ENCODE results near the gene FBXO2. TPM values are rescaled to one million over a fixed set of nuclear protein-coding genes. Genes with fewer than 3 reads are reported as not detected.
"Not testable (repeated sequence)": the region's sequence is repeated elsewhere in the genome, so short reads cannot be mapped to it uniquely, and the experiment has no call there.

The FBXO2 gene
- total RNA-seq, 4 donors from 2014 or later: 4.7 to 12.5 (median 6.8) TPM

GRCh38 chr1:11610629-11611180 is 43.5 kb downstream of the FBXO2 start:
- ATAC-seq: no peak
- WGBS, 2 donors (ENCODE audit: low coverage in 1 of 2): 0 to 57% methylated on average over 2 to 4 of the region's 6 CpGs

GRCh38 chr1:11609378-11609777 is 44.9 kb downstream of the FBXO2 start:
- ATAC-seq, H3K4me1 ChIP-seq, H3K4me3 ChIP-seq, H3K27ac ChIP-seq, H3K36me3 ChIP-seq: not testable (repeated sequence)
- WGBS, 2 donors (ENCODE audit: low coverage in 1 of 2): 67% methylated on average over 4 of the region's 13 CpGs; no CpG with 5 or more reads in 1 of the 2 donors
- H3K27me3 ChIP-seq: peaks cover 12% of the 10 kb centered on the region
- H3K9me3 ChIP-seq: peaks cover 0 to 10% (median 0%) of the 10 kb centered on the region in 3 donors

More at GRCh38 chr1:11610629-11611180, 43.5 kb downstream of the FBXO2 start:
- no peaks in the 10 kb centered on the region for H3K4me1 ChIP-seq
- H3K36me3 ChIP-seq: no peaks in the 10 kb centered on the region
- no peak overlapping the region for H3K4me3 ChIP-seq
- no peak overlapping the region for H3K27ac ChIP-seq
- peaks cover 0 to 10% (median 0%) of the 10 kb centered on the region in 3 donors for H3K9me3 ChIP-seq
- TF ChIP-seq CTCF (IDR thresholded peaks at IDR 0.05): no peak
- TF ChIP-seq POLR2A (IDR thresholded peaks at IDR 0.05): no peak
- TF ChIP-seq EP300 (IDR thresholded peaks at IDR 0.05): no peak
- no peak for TF ChIP-seq POLR2AphosphoS5 (IDR thresholded peaks at IDR 0.05)
- peaks cover 24% of the 10 kb centered on the region for H3K27me3 ChIP-seq

- not testable (repeated sequence) for H3K4me3 ChIP-seq
- WGBS, 2 donors (ENCODE audit: low coverage in 1 of 2): no CpG with 5 or more reads among the region's 37 CpGs
Measured at GRCh38 chr1:11608596-11609130, 45.6 kb downstream of the FBXO2 start.

GRCh38 chr1:11606775-11607174 is 47.5 kb downstream of the FBXO2 start:
- H3K4me1 ChIP-seq: no peaks in the 10 kb centered on the region
- TF ChIP-seq POLR2A (IDR thresholded peaks at IDR 0.05) (no peak), POLR2AphosphoS5 (IDR thresholded peaks at IDR 0.05) (no peak), EP300 (IDR thresholded peaks at IDR 0.05) (no peak)
- WGBS, 2 donors (ENCODE audit: low coverage in 1 of 2): 86% methylated on average over 6 of the region's 6 CpGs; no CpG with 5 or more reads in 1 of the 2 donors
- H3K27ac ChIP-seq: no peak overlapping the region
- H3K9me3 ChIP-seq: peaks cover 0 to 10% (median 0%) of the 10 kb centered on the region in 3 donors
- peaks cover 19% of the 10 kb centered on the region for H3K27me3 ChIP-seq
- H3K4me3 ChIP-seq: no peak overlapping the region
- no peak for ATAC-seq
- H3K36me3 ChIP-seq: no peaks in the 10 kb centered on the region

More at GRCh38 chr1:11608596-11609130, 45.6 kb downstream of the FBXO2 start:
- not testable (repeated sequence) for H3K36me3 ChIP-seq, H3K27ac ChIP-seq, ATAC-seq, H3K4me1 ChIP-seq
- Histone ChIP-seq H3K27me3 (peaks cover 11% of the 10 kb centered on the region), H3K9me3 (peaks cover 0 to 10% (median 0%) of the 10 kb centered on the region in 3 donors)

GRCh38 chr1:11602981-11603380 is 51.2 kb downstream of the FBXO2 start:
- TF ChIP-seq EP300 (IDR thresholded peaks at IDR 0.05): no peak
- no peak for TF ChIP-seq POLR2AphosphoS5 (IDR thresholded peaks at IDR 0.05)
- no peak for TF ChIP-seq CTCF (IDR thresholded peaks at IDR 0.05)
- TF ChIP-seq POLR2A (IDR thresholded peaks at IDR 0.05): no peak
- 35 to 75% methylated on average over 4 to 5 of the region's 5 CpGs for WGBS, 2 donors (ENCODE audit: low coverage in 1 of 2)
- no peak for ATAC-seq

GRCh38 chr1:11602424-11602823 is 51.8 kb downstream of the FBXO2 start:
- no peaks in the 10 kb centered on the region for H3K36me3 ChIP-seq
- TF ChIP-seq EP300 (IDR thresholded peaks at IDR 0.05): no peak
- TF ChIP-seq POLR2A (IDR thresholded peaks at IDR 0.05): no peak
- TF ChIP-seq POLR2AphosphoS5 (IDR thresholded peaks at IDR 0.05): no peak
- no peak for TF ChIP-seq CTCF (IDR thresholded peaks at IDR 0.05)
- H3K9me3 ChIP-seq: peaks cover 0 to 10% (median 0%) of the 10 kb centered on the region in 3 donors
- H3K4me1 ChIP-seq: no peaks in the 10 kb centered on the region
- no peak overlapping the region for H3K27ac ChIP-seq
- no peak overlapping the region for H3K4me3 ChIP-seq
- no peak for ATAC-seq
- WGBS, 2 donors (ENCODE audit: low coverage in 1 of 2): 20 to 67% methylated on average over 1 of the region's 3 CpGs
- H3K27me3 ChIP-seq: peaks cover 54% of the 10 kb centered on the region

More at GRCh38 chr1:11602981-11603380, 51.2 kb downstream of the FBXO2 start:
- H3K36me3 ChIP-seq: no peaks in the 10 kb centered on the region
- no peaks in the 10 kb centered on the region for H3K4me1 ChIP-seq
- no peak overlapping the region for H3K27ac ChIP-seq
- no peak overlapping the region for H3K4me3 ChIP-seq
- peaks cover 0 to 10% (median 0%) of the 10 kb centered on the region in 3 donors for H3K9me3 ChIP-seq
- peaks cover 48% of the 10 kb centered on the region for H3K27me3 ChIP-seq
